BLaER1 treated with 17β-estradiol and CSF1 and Interleukin-3, amounts not matched to agents 10 nM and 100 nM (cell line): ENCODE data around the gene ZNF490.
"Not testable (repeated sequence)": the region's sequence is repeated elsewhere in the genome, so short reads cannot be mapped to it uniquely, and the experiment has no call there.

Source experiments
- H3K27ac ChIP-seq, 11 experiments: shearing (Covaris generic); formaldehyde crosslinking; 2 replicates each; pipeline ENCODE4 v1.8.1; 2022
- H3K27me3 ChIP-seq, 11 experiments: shearing (Covaris generic); formaldehyde crosslinking; 2 replicates each; pipeline ENCODE4 v1.8.1; 2022
- H3K36me3 ChIP-seq, 11 experiments: shearing (Covaris generic); formaldehyde crosslinking; 2 replicates each; pipeline ENCODE4 v1.8.1; 2022
- H3K4me1 ChIP-seq, 10 experiments: shearing (Covaris generic); formaldehyde crosslinking; 2 replicates each; pipeline ENCODE4 v1.8.1; 2022
- H3K4me2 ChIP-seq, 11 experiments: shearing (Covaris generic); formaldehyde crosslinking; 2 replicates each; pipeline ENCODE4 v1.8.1; 2022
- H3K4me3 ChIP-seq, 10 experiments: shearing (Covaris generic); formaldehyde crosslinking; 2 replicates each; pipeline ENCODE4 v1.8.1; 2022
- H3K9ac ChIP-seq, 11 experiments: shearing (Covaris generic); formaldehyde crosslinking; 2 replicates each; pipeline ENCODE4 v1.8.1; 2022
- H3K9me3 ChIP-seq, 11 experiments: shearing (Covaris generic); formaldehyde crosslinking; replicated peaks in 1 of 11; 2 replicates each; pipeline ENCODE4 v1.8.1; 2022
- H4K20me1 ChIP-seq, 11 experiments: shearing (Covaris generic); formaldehyde crosslinking; 2 replicates each; pipeline ENCODE4 v1.8.1; 2022
- Cebpa-rat ChIP-seq, 11 experiments: shearing (Covaris generic); IDR thresholded peaks; 2 replicates each; pipeline ENCODE4 v1.8.1; 2022

ZNF490 gene

GRCh38 chr19:12629215-12629614 lies 18.6 kb upstream of the ZNF490 start:
- peaks cover 49 to 65% (median 59%) of the 10 kb centered on the region in 11 experiments for H3K9me3 ChIP-seq
- no peak for TF ChIP-seq Cebpa-rat (IDR thresholded peaks at IDR 0.05)
- no peaks in the 10 kb centered on the region for H3K4me1 ChIP-seq
- peaks cover 78 to 100% (median 93%) of the 10 kb centered on the region in 11 experiments for H3K36me3 ChIP-seq
- H4K20me1 ChIP-seq: no peaks in the 10 kb centered on the region; a peak in 2 of 22 replicates
- no peak overlapping the region for H3K27ac ChIP-seq
- H3K27me3 ChIP-seq: no peaks in the 10 kb centered on the region
- H3K9ac ChIP-seq: no peak overlapping the region
- peak overlapping the region in 1 of 10 experiments; percentile 20; a peak in 3 of 20 replicates for H3K4me3 ChIP-seq
- H3K4me2 ChIP-seq: no peak overlapping the region

GRCh38 chr19:12628040-12629022 lies 17.7 kb upstream of the ZNF490 start:
- Histone ChIP-seq H3K4me1 (no peaks in the 10 kb centered on the region), H3K4me2 (no peak overlapping the region), H3K9ac (no peak overlapping the region), H3K9me3 (peaks cover 49 to 65% (median 59%) of the 10 kb centered on the region in 11 experiments), H3K27me3 (no peaks in the 10 kb centered on the region), H3K4me3 (peak overlapping the region; percentile 1 to 48 (median 23); a peak in 15 of 20 replicates), H4K20me1 (peaks cover 0 to 5% (median 0%) of the 10 kb centered on the region in 11 experiments; a peak in 7 of 22 replicates), H3K36me3 (peaks cover 83 to 100% (median 95%) of the 10 kb centered on the region in 11 experiments), H3K27ac (no peak overlapping the region)
- no peak for TF ChIP-seq Cebpa-rat (IDR thresholded peaks at IDR 0.05)

GRCh38 chr19:12626958-12627357 lies 16.3 kb upstream of the ZNF490 start:
- peaks cover 0 to 16% (median 9%) of the 10 kb centered on the region in 11 experiments; a peak in 10 of 22 replicates for H4K20me1 ChIP-seq

GRCh38 chr19:12623361-12624031 lies 12.9 kb upstream of the ZNF490 start:
- H3K36me3 ChIP-seq: peaks cover 54 to 84% (median 73%) of the 10 kb centered on the region in 11 experiments
- peaks cover 33 to 44% (median 40%) of the 10 kb centered on the region in 11 experiments for H3K9me3 ChIP-seq
- no peak overlapping the region for H3K4me3 ChIP-seq

More at GRCh38 chr19:12626958-12627357, 16.3 kb upstream of the ZNF490 start:
- Histone ChIP-seq H3K4me1 (no peaks in the 10 kb centered on the region), H3K4me2 (no peak overlapping the region), H3K36me3 (peaks cover 82 to 96% (median 89%) of the 10 kb centered on the region in 11 experiments), H3K9ac (no peak overlapping the region), H3K27me3 (no peaks in the 10 kb centered on the region), H3K4me3 (peak overlapping the region in 9 of 10 experiments; percentile 15 to 48 (median 32); a peak in 12 of 20 replicates), H3K27ac (no peak overlapping the region), H3K9me3 (peaks cover 49 to 65% (median 59%) of the 10 kb centered on the region in 11 experiments)
- TF ChIP-seq Cebpa-rat (IDR thresholded peaks at IDR 0.05): no peak

GRCh38 chr19:12621253-12622024 lies 10.8 kb upstream of the ZNF490 start:
- not testable (repeated sequence) for H3K4me3 ChIP-seq, H3K9ac ChIP-seq, H3K27ac ChIP-seq, H3K27me3 ChIP-seq
- Histone ChIP-seq H3K9me3 (peaks cover 13 to 23% (median 20%) of the 10 kb centered on the region in 11 experiments), H4K20me1 (peaks cover 27 to 68% (median 54%) of the 10 kb centered on the region in 11 experiments; a peak in 20 of 22 replicates), H3K4me1 (peaks cover 5 to 18% (median 13%) of the 10 kb centered on the region in 10 experiments; a peak in 17 of 20 replicates), H3K36me3 (peaks cover 42 to 80% (median 64%) of the 10 kb centered on the region in 11 experiments), H3K4me2 (peak overlapping the region in 2 of 11 experiments; percentile 33 to 61; a peak in 1 of 22 replicates)

More at GRCh38 chr19:12623361-12624031, 12.9 kb upstream of the ZNF490 start:
- Histone ChIP-seq H3K27ac (no peak overlapping the region), H3K9ac (no peak overlapping the region), H3K4me1 (peaks cover 0 to 15% (median 12%) of the 10 kb centered on the region in 10 experiments; a peak in 11 of 20 replicates), H3K27me3 (no peaks in the 10 kb centered on the region), H3K4me2 (no peak overlapping the region), H4K20me1 (peaks cover 9 to 48% (median 33%) of the 10 kb centered on the region in 11 experiments; a peak in 16 of 22 replicates)
- no peak for TF ChIP-seq Cebpa-rat (IDR thresholded peaks at IDR 0.05)

GRCh38 chr19:12617646-12618045 lies 7.0 kb upstream of the ZNF490 start:
- Histone ChIP-seq H4K20me1 (peaks cover 65 to 95% (median 86%) of the 10 kb centered on the region in 11 experiments), H3K27ac (no peak overlapping the region), H3K27me3 (no peaks in the 10 kb centered on the region), H3K4me2 (no peak overlapping the region), H3K9me3 (peaks cover 0 to 4% (median 0%) of the 10 kb centered on the region in 11 experiments; a peak in 2 of 22 replicates), H3K9ac (no peak overlapping the region), H3K4me1 (peaks cover 34 to 49% (median 38%) of the 10 kb centered on the region in 10 experiments), H3K4me3 (no peak overlapping the region), H3K36me3 (peaks cover 33 to 73% (median 46%) of the 10 kb centered on the region in 11 experiments)
- TF ChIP-seq Cebpa-rat (IDR thresholded peaks at IDR 0.05): no peak

- H3K9ac ChIP-seq: peak overlapping the region; percentile 87 to 94 (median 91)
- H3K9me3 ChIP-seq: no peaks in the 10 kb centered on the region
- peak overlapping the region; percentile 86 to 99 (median 94) for H3K4me2 ChIP-seq
- peak overlapping the region; percentile 77 to 90 (median 85) for H3K27ac ChIP-seq
- no peaks in the 10 kb centered on the region for H3K27me3 ChIP-seq
- TF ChIP-seq Cebpa-rat (IDR thresholded peaks at IDR 0.05): no peak
- peaks cover 38 to 68% (median 50%) of the 10 kb centered on the region in 11 experiments for H3K36me3 ChIP-seq
- H3K4me3 ChIP-seq: peak overlapping the region; percentile 87 to 99 (median 96)
- H3K4me1 ChIP-seq: peaks cover 51 to 63% (median 58%) of the 10 kb centered on the region in 10 experiments
- peaks cover 49 to 55% (median 54%) of the 10 kb centered on the region in 11 experiments for H4K20me1 ChIP-seq
These were observed 717 bp upstream of the ZNF490 start for GRCh38 chr19:12611361-12611699.

- TF ChIP-seq Cebpa-rat (IDR thresholded peaks at IDR 0.05): no peak
- Histone ChIP-seq H3K36me3 (peaks cover 41 to 69% (median 58%) of the 10 kb centered on the region in 11 experiments), H4K20me1 (peaks cover 12 to 18% (median 17%) of the 10 kb centered on the region in 11 experiments; a peak in 20 of 22 replicates), H3K4me2 (peak overlapping the region in 5 of 11 experiments; percentile 13 to 54 (median 35); a peak in 7 of 22 replicates), H3K9ac (no peak overlapping the region), H3K4me3 (no peak overlapping the region), H3K9me3 (no peaks in the 10 kb centered on the region), H3K27ac (no peak overlapping the region), H3K27me3 (no peaks in the 10 kb centered on the region), H3K4me1 (peaks cover 33 to 50% (median 40%) of the 10 kb centered on the region in 10 experiments)
These were observed 3.0 kb downstream of the ZNF490 start for GRCh38 chr19:12607631-12608030.
